ENCODE data around the gene PLCD4.

DNA sequence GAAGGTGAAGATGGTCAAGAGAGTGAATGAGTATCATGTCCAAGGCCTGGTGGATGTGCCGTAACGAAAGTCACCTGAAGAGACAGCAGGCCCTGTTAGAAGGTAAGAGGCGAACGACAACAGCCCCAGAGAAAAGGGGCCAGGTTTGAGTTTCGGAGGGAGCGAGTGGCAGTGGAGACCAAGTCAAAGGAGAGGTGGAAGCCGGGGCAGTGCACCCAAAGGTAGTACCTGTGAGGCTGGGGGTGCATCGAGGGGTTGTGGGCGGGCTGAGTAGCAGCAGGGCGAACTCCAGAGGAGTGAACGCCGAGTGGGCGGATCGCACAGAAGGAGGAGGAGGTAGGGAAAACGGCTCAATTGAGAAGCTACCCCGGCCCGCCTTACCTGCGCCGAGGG, 39.9 kb upstream of the PLCD4 start:
- TF ChIP-seq, protein P1, sequence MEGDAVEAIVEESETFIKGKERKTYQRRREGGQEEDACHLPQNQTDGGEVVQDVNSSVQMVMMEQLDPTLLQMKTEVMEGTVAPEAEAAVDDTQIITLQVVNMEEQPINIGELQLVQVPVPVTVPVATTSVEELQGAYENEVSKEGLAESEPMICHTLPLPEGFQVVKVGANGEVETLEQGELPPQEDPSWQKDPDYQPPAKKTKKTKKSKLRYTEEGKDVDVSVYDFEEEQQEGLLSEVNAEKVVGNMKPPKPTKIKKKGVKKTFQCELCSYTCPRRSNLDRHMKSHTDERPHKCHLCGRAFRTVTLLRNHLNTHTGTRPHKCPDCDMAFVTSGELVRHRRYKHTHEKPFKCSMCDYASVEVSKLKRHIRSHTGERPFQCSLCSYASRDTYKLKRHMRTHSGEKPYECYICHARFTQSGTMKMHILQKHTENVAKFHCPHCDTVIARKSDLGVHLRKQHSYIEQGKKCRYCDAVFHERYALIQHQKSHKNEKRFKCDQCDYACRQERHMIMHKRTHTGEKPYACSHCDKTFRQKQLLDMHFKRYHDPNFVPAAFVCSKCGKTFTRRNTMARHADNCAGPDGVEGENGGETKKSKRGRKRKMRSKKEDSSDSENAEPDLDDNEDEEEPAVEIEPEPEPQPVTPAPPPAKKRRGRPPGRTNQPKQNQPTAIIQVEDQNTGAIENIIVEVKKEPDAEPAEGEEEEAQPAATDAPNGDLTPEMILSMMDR (IDR thresholded peaks at IDR 0.05): no peak
- no peak for TF ChIP-seq POLR2A (IDR thresholded peaks at IDR 0.05)
- no peak for TF ChIP-seq EP300 (IDR thresholded peaks at IDR 0.05)

Data from suprapubic skin (tissue), 3 donors.